A673 (cell line): ENCODE results near the gene CEP72.

Experiments
- CTCF ChIP-seq: fragments of 300-800, 200-600 bp; sonication (generic); conservative IDR thresholded peaks from 2 replicates; pipeline ENCODE4 v1.5.1; 2017; ENCODE audit warnings: low read depth, mild to moderate bottlenecking, antibody characterized with exemption, low read length, moderate library complexity, mixed read lengths
- EZH2 ChIP-seq: fragments of 200-600 bp; sonication (generic); IDR thresholded peaks from 2 replicates; pipeline ENCODE4 v1.6.1; 2017; ENCODE audit warnings: borderline replicate concordance, low read depth, mild to moderate bottlenecking, mixed read lengths, antibody characterized with exemption, low read length; ENCODE audit not compliant: poor library complexity, severe bottlenecking

DNA sequence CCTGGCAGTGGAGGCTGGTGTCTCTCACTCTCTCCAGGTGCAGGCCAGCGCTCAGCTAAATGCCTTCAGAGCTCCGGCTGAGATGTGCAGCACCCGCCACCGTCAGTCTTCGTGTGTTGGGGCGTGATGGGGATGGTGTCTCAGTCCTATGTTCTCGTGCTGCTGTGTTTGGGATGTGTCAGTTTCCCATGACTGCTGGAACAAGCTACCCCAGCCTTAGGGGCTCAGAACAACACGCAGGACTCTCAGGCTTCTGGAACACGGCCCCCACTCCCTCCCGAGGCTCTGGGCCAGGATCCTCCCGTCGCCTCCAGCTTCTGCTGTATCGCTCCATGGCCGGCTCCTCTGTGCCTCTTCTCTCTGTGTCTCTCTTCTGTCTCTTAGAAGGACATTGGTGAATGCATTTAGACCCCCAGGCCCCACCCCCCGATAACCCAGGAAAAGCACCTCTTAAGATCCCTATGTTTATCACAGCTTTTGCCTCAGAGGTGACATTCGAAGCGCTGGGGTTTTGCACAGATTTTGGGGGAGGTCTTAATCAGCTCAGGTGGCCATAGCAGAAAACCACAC lies 9.6 kb upstream of the CEP72 start:
- TF ChIP-seq CTCF (no peak), EZH2 (no peak)
